ENCODE data around the gene SLC39A11. TPM values are rescaled to one million over a fixed set of nuclear protein-coding genes. Genes with fewer than 3 reads are reported as not detected.

Gene SLC39A11
- total RNA-seq, 2 donors from 2014 or later, result 27.8 to 39.6 TPM

DNA sequence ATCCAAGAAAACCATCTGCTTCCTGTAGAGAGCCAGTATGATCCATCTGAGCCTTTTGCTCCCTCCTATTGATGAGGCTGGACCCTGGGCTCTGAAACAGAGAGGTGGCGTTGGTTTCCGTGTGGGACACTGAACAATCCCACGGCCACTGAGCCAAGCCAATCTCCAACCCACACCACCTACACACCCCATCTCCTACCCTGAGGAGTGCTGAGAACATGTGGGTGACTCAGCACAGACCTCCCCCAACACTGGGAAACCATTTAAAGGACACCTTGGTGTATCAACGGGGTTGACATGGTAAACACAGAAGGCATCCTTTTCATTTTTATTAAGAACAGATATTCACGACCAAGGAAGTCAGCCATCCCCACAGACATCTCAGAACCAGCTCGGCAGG lies 332.1 kb downstream of the SLC39A11 start:
- 90 to 95% methylated on average over 6 of the region's 6 CpGs for WGBS, 2 donors
- no peaks in the 10 kb centered on the region for H3K36me3 ChIP-seq (replicated peaks in 1 of 2; ENCODE audit: insufficient read depth in 1 of 2, low read depth in 2 of 2)
- H3K27me3 ChIP-seq, result no peaks in the 10 kb centered on the region
- H3K4me3 ChIP-seq, result no peak overlapping the region
- TF ChIP-seq, protein P1, sequence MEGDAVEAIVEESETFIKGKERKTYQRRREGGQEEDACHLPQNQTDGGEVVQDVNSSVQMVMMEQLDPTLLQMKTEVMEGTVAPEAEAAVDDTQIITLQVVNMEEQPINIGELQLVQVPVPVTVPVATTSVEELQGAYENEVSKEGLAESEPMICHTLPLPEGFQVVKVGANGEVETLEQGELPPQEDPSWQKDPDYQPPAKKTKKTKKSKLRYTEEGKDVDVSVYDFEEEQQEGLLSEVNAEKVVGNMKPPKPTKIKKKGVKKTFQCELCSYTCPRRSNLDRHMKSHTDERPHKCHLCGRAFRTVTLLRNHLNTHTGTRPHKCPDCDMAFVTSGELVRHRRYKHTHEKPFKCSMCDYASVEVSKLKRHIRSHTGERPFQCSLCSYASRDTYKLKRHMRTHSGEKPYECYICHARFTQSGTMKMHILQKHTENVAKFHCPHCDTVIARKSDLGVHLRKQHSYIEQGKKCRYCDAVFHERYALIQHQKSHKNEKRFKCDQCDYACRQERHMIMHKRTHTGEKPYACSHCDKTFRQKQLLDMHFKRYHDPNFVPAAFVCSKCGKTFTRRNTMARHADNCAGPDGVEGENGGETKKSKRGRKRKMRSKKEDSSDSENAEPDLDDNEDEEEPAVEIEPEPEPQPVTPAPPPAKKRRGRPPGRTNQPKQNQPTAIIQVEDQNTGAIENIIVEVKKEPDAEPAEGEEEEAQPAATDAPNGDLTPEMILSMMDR (IDR thresholded peaks at IDR 0.05), result no peak
- no peak for TF ChIP-seq POLR2A (IDR thresholded peaks at IDR 0.05)
- H3K27ac ChIP-seq, result no peak overlapping the region
- H3K4me1 ChIP-seq, result no peaks in the 10 kb centered on the region
- ATAC-seq (no peak), DNase-seq (no peak)
- intact Hi-C loops (cut with DNase I), result no loop called here
- no peaks in the 10 kb centered on the region for H3K9me3 ChIP-seq

DNA sequence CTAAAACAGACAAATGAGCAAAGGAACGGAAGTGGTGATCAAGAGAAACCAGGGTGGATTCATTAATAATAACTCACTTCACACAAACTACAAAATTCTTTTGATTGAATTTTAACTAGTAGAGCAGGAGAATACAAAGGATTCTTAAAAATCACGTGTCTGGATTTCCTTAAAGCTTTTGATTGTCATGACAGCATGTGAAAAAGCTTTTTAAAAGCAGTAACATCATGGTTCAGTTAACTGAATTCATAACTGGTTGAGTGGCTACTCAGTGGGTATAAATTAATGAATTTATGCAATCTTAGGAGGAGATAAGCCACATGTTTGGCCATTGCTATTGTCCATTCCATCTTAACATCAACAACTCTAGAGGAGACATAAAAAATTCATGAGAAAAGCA lies 333.2 kb downstream of the SLC39A11 start:
- intact Hi-C loops (cut with DNase I), result no loop called here
- no peak for ATAC-seq

DNA sequence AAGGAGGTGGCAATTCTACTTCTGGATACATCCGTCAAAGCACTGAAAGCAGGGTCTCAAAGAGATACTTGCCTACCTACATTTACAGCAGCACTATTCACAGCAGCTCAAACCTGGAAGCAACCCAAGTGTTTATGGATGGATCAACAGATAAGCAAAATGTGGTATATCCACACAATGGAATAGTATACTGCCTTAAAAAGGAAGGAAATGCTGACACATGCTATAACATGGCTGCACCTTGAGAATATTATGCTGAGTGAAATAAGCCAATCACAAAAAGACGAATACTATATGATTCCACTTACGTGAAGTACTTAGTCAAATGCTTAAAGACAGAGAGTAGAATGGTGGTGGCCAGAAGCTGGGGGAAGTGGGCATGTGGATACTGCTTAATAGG lies 336.2 kb downstream of the SLC39A11 start:
- Histone ChIP-seq H3K27me3 (no peaks in the 10 kb centered on the region), H3K4me1 (no peaks in the 10 kb centered on the region), H3K4me3 (no peak overlapping the region), H3K36me3 (replicated peaks in 1 of 2; ENCODE audit: insufficient read depth in 1 of 2, low read depth in 2 of 2) (no peaks in the 10 kb centered on the region), H3K27ac (no peak overlapping the region), H3K9me3 (no peaks in the 10 kb centered on the region)
- DNase-seq (no peak), ATAC-seq (no peak)
- intact Hi-C loops (cut with DNase I), result no loop called here
- 95 to 96% methylated on average over 3 of the region's 3 CpGs for WGBS, 2 donors
- TF ChIP-seq POLR2A (IDR thresholded peaks at IDR 0.05), result no peak

More for the DNA sequence above, 333.2 kb downstream of the SLC39A11 start:
- H3K36me3 ChIP-seq (replicated peaks in 1 of 2; ENCODE audit: insufficient read depth in 1 of 2, low read depth in 2 of 2), result no peaks in the 10 kb centered on the region
- WGBS, 2 donors, result 57 to 62% methylated on average over 2 of the region's 2 CpGs
- no peaks in the 10 kb centered on the region for H3K4me1 ChIP-seq
- no peaks in the 10 kb centered on the region for H3K9me3 ChIP-seq
- H3K27ac ChIP-seq, result no peak overlapping the region
- no peak for DNase-seq
- no peaks in the 10 kb centered on the region for H3K27me3 ChIP-seq
- no peak overlapping the region for H3K4me3 ChIP-seq
- TF ChIP-seq, protein P1 (IDR thresholded peaks at IDR 0.05), result no peak
- no peak for TF ChIP-seq POLR2A (IDR thresholded peaks at IDR 0.05)

DNA sequence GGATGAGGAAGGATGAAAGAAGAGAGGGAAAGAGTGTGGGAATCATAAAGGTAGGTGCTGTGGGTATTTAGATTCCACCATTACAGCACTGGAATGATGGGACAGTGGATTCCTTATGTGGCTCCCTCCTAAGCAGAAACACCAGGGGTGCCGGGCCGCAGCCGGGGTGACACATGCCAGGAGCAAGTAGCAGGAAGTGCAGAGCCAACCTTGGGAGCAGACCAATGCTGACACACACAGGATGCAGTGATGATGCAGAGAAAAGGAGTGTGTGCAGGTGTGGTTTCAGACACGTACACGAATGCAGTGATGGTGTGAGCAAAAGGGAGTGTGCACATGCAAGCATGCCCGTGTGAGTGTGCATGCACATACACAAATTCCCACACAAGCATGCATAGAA lies 338.0 kb downstream of the SLC39A11 start:
- intact Hi-C loops (cut with DNase I), result no loop called here
- no peak overlapping the region for H3K27ac ChIP-seq
- no peaks in the 10 kb centered on the region for H3K27me3 ChIP-seq
- DNase-seq (no peak), ATAC-seq (no peak)
- peaks cover 2% of the 10 kb centered on the region for H3K4me1 ChIP-seq
- no peaks in the 10 kb centered on the region for H3K36me3 ChIP-seq (replicated peaks in 1 of 2; ENCODE audit: insufficient read depth in 1 of 2, low read depth in 2 of 2)
- 85 to 94% methylated on average over 6 of the region's 6 CpGs for WGBS, 2 donors
- H3K9me3 ChIP-seq, result no peaks in the 10 kb centered on the region
- TF ChIP-seq, protein P1 (IDR thresholded peaks at IDR 0.05), result no peak
- no peak for TF ChIP-seq POLR2A (IDR thresholded peaks at IDR 0.05)
- H3K4me3 ChIP-seq, result no peak overlapping the region

DNA sequence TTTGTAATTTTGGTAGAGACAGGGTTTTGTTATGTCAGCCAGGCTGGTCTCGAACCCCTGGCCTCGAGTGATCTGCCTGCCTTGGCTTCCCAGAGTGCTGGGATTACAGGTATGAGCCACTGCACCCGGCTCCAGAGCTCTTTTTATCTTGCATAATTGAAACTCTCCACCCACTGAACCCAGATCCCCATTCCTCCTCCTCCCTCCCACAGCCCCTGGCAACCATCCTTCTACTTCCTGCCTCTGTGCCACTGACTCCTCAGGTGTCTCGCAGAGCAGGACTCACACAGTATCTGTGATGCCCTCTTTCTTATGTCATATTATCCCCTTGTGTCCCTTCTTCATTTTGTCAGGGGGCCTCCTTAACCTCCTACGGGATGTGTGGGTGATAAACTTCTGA lies 340.7 kb downstream of the SLC39A11 start:
- 85 to 87% methylated on average over 5 of the region's 5 CpGs for WGBS, 2 donors
- intact Hi-C loops (cut with DNase I), result no loop called here

More for the DNA sequence above, 340.7 kb downstream of the SLC39A11 start:
- no peak for DNase-seq
- H3K27me3 ChIP-seq, result no peaks in the 10 kb centered on the region
- no peak for TF ChIP-seq POLR2A (IDR thresholded peaks at IDR 0.05)
- TF ChIP-seq, protein P1 (IDR thresholded peaks at IDR 0.05), result no peak
- H3K4me3 ChIP-seq, result no peak overlapping the region
- H3K27ac ChIP-seq, result no peak overlapping the region
- H3K4me1 ChIP-seq, result peaks cover 11% of the 10 kb centered on the region
- no peaks in the 10 kb centered on the region for H3K36me3 ChIP-seq (replicated peaks in 1 of 2; ENCODE audit: insufficient read depth in 1 of 2, low read depth in 2 of 2)
- H3K9me3 ChIP-seq, result no peaks in the 10 kb centered on the region
- no peak for ATAC-seq

All from body of pancreas (tissue), 4 donors.